Bronchial epithelial cell (primary cell): ENCODE measurements around the gene TBXA2R. TPM values are rescaled to one million over a fixed set of nuclear protein-coding genes. Genes with fewer than 3 reads are reported as not detected.

Source experiments
- DNase-seq: peaks from one replicate; pipeline ENCODE4 v3.0.0-alpha.2; 2010; ENCODE audit warnings: low read depth
- FAIRE-seq: peaks from 2 replicates; lab custom pipeline; 2011; peaks lifted over from hg19 to GRCh38; lab: Jason Lieb, UNC
- H3K27me3 ChIP-seq: 2 replicates; pipeline ENCODE4 v1.5.1; 2011; ENCODE audit warnings: low read length; ENCODE audit not compliant: control insufficient read depth, insufficient read depth
- H3K36me3 ChIP-seq: 2 replicates; pipeline ENCODE4 v1.5.1; 2011; ENCODE audit warnings: low read length; ENCODE audit not compliant: control insufficient read depth, insufficient read depth
- H3K4me3 ChIP-seq: 2 replicates; pipeline ENCODE4 v1.5.1; 2011; ENCODE audit warnings: mild to moderate bottlenecking, low read depth, low read length, control low read depth
- CTCF ChIP-seq: IDR thresholded peaks from 2 replicates; pipeline ENCODE4 v1.5.1; 2011; ENCODE audit warnings: mild to moderate bottlenecking, moderate library complexity, low read length, control low read depth, inconsistent platforms; ENCODE audit not compliant: insufficient read depth, severe bottlenecking
- total RNA-seq: library from RNA; depleted of rRNA; stranded (reverse); fragments of >200 nt; gene quantifications from 2 replicates; pipeline ENCODE4 v1.2.1, GENCODE V29; 2014

Gene TBXA2R
- total RNA-seq, 1 donor from 2014 or later: not detected

DNA sequence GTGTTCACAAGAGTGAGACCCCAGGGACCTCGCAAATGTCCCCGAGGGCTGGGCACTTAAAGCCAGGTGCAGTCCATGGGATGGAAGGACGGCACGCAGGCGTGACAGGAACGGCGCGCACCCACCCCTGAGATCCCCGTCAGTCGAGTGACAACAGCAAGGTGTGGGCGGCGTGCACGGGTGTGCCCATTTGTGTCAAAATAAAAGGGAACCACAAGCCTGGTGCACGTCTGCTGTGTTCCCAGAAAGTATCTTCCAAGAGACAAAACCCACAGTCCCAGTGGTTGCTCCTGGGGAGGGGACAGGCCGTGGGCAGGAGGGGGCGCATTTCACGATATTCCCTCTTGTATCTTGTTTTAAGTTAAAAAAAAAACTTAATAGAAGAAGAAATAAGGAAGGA, 35.6 kb upstream of the TBXA2R start:
- H3K4me3 ChIP-seq: no peak overlapping the region
- H3K36me3 ChIP-seq: peaks cover 8% of the 10 kb centered on the region
- no peak for TF ChIP-seq CTCF
- FAIRE-seq (no peak), DNase-seq (no peak)
- no peaks in the 10 kb centered on the region for H3K27me3 ChIP-seq

DNA sequence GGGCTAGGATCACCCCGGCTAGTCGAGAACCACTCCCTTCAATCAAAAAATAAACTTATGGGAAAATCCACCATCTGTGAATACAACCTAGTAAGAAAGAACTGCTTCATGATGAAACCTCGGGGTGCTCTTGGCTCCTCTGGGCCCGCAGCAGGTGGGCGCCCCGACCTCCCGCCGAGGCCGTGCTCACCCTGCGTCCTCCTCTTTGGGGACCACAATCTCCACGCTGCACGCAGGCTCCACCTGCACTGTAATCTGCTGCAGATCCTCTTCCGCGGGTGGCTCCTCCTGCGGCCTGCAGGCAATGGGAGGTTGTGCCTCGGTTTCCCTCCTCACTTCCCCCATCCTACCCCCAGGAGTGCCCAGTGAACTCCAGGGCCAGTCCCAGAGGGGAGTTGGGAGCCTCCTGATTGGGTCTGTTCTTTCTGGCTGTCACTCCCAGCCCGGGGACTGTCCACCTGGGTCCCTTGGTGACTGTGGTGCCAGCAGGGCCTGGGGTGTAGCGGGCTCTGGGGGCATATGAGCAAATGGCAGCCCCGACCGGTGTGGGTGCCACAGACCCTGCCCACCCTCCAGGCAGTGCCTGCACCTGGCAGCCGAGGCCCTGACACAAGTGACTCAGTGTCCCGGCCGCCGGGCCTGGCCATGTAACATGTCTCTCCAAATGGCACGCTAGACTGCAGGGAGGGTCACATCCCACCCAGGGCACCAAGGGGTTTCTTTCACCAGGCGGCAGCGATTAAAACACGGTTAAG, 35.0 kb upstream of the TBXA2R start:
- no peak for FAIRE-seq
- Histone ChIP-seq H3K27me3 (no peaks in the 10 kb centered on the region), H3K36me3 (peaks cover 8% of the 10 kb centered on the region), H3K4me3 (no peak overlapping the region)
- TF ChIP-seq CTCF: no peak
- no peak for DNase-seq

DNA sequence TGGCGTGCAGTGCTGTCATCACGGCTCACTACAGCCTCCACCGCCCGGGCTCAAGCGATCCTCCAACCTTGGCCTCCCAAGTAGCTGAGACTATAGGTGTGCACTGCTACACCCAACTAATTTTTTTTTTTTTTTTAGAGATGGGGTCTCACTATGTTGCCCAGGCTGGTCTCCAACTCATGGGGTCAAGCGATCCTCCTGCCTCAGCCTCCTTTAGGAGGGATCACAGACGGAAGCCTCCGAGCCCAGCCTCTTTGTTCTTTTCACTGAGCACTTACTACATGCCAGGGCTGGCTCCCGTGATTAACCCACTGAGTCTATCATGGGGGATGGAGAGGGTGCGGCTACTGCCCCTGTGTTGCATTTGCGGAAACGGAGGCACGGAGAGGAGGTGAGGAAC, 32.8 kb upstream of the TBXA2R start:
- no peaks in the 10 kb centered on the region for H3K27me3 ChIP-seq
- H3K36me3 ChIP-seq: peaks cover 7% of the 10 kb centered on the region
- no peak for DNase-seq
- no peak overlapping the region for H3K4me3 ChIP-seq
- no peak for TF ChIP-seq CTCF
- FAIRE-seq: no peak

GRCh38 chr19:3638208-3639193, 31.8 kb upstream of the TBXA2R start:
- peaks cover 7% of the 10 kb centered on the region for H3K36me3 ChIP-seq
- H3K27me3 ChIP-seq: no peaks in the 10 kb centered on the region
- FAIRE-seq: no peak

DNA sequence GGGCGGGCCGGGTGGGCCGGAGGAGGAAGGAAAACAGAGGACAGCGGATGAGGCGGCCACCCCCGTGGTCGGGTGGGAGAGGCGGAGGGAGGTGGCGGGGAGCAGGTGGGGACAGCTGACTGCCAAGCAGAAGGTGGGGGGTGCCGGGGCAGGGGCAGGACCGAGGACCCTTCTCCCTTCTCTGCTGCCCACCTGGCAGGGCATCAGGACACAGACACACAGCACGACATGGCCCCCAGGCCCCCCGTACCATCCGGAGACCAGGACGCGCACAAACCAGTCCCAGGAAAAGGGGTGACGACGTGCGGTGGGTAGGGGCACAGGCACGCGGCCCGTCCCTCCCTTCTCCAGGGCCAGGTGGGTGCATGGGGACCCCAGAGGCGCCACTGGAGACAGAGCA, 30.9 kb upstream of the TBXA2R start:
- Histone ChIP-seq H3K4me3 (no peak overlapping the region), H3K36me3 (peaks cover 7% of the 10 kb centered on the region), H3K27me3 (no peaks in the 10 kb centered on the region)
- FAIRE-seq (no peak), DNase-seq (no peak)
- TF ChIP-seq CTCF: no peak

More at GRCh38 chr19:3638208-3639193, 31.8 kb upstream of the TBXA2R start:
- H3K4me3 ChIP-seq: no peak overlapping the region
- TF ChIP-seq CTCF: no peak
- no peak for DNase-seq
